ENCODE data around the gene ALOXE3. TPM values are rescaled to one million over a fixed set of nuclear protein-coding genes. Genes with fewer than 3 reads are reported as not detected.
A peak's percentile ranks its signal among the peaks of the same experiment; 100 is the strongest.

The ALOXE3 gene
- total RNA-seq, 1 experiment from 2014 or later: 0.13 TPM

DNA sequence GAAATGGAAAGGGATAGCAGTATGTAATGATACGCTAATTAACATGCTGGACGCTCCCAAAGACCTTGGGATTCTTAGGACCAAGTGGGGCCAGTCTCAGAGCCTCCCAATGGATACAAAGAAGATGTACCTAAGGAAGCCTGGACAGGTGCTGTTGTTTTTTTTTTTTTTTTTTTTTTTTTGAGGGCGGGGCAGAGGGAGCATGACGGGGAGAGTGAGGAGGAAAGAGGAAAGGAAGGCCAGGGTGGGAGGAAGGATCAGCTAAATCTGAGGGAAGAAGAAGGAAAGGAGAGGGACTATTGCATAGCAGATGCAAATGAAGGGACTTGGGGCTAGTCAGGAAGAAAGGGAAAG is 41.9 kb upstream of the ALOXE3 start:
- Histone ChIP-seq H3K4me1 (ENCODE audit: insufficient read depth, low read length) (peaks cover 3% of the 10 kb centered on the region; the same call in 1 of the 2 replicates), H3K23me2 (ENCODE audit: insufficient read length, low read depth, low read length, poor library complexity, severe bottlenecking) (peaks cover 22% of the 10 kb centered on the region), H3K14ac (ENCODE audit: insufficient read depth, low read length) (no peak overlapping the region), H2BK20ac (ENCODE audit: low read depth, low read length, poor library complexity, severe bottlenecking) (no peak overlapping the region), H2BK12ac (ENCODE audit: insufficient read length, low read depth, low read length) (no peak overlapping the region), H4K91ac (ENCODE audit: insufficient read length, low read depth, low read length) (no peak overlapping the region), H3K23ac (ENCODE audit: insufficient read length, low read depth, low read length) (no peak overlapping the region), H2AK5ac (ENCODE audit: insufficient read length, low read length) (no peak overlapping the region), H3K4ac (ENCODE audit: low read depth, low read length) (no peak overlapping the region), H2AFZ (ENCODE audit: low read length) (no peak overlapping the region), H4K8ac (replicated peaks; ENCODE audit: insufficient read length, low read depth, low read length) (no peak overlapping the region), H3K18ac (ENCODE audit: insufficient read length, low read depth, low read length) (no peak overlapping the region), H3K56ac (ENCODE audit: insufficient read length, low read depth, low read length) (no peak overlapping the region), H3K27me3 (ENCODE audit: insufficient read depth, low read length) (no peaks in the 10 kb centered on the region), H3K79me2 (ENCODE audit: insufficient read depth, low read length) (no peaks in the 10 kb centered on the region), H4K20me1 (ENCODE audit: control insufficient read depth, insufficient read depth, insufficient read length) (no peaks in the 10 kb centered on the region), H3T11ph (ENCODE audit: low read length) (no peak overlapping the region), H3K27ac (ENCODE audit: insufficient read length, low read depth, low read length) (no peak overlapping the region), H2BK5ac (ENCODE audit: insufficient read length, low read length) (no peak overlapping the region), H3K4me2 (ENCODE audit: insufficient read depth, insufficient read length, low read length) (no peak overlapping the region), H4K5ac (ENCODE audit: insufficient read length, low read depth, low read length) (no peak overlapping the region), H3K9me3 (ENCODE audit: control insufficient read depth, low read depth, low read length) (no peaks in the 10 kb centered on the region), H3K9ac (ENCODE audit: extremely low read depth, insufficient read length, low read length) (no peak overlapping the region), H3K79me1 (ENCODE audit: insufficient read depth, low read depth, low read length, poor library complexity, severe bottlenecking) (no peaks in the 10 kb centered on the region), H2BK15ac (ENCODE audit: low read depth, low read length) (no peak overlapping the region), H2BK120ac (ENCODE audit: low read depth, low read length, poor library complexity, severe bottlenecking) (no peak overlapping the region)
- Mint-ChIP-seq H3K27ac (peak overlapping the region in 1 of 3 experiments; percentile 80; a peak in 2 of 7 replicates), H3K4me1 (peaks cover 35 to 39% of the 10 kb centered on the region in 2 experiments), H3K36me3 (ENCODE audit: insufficient read depth in 1 of 3, low read depth in 3 of 3) (peaks cover 10 to 26% (median 22%) of the 10 kb centered on the region in 3 experiments), H3K9me3 (no peaks in the 10 kb centered on the region), H3K4me3 (peak overlapping the region in 1 of 2 experiments; percentile 69; a peak in 4 of 5 replicates), H3K27me3 (ENCODE audit: low read depth) (peaks cover 1% of the 10 kb centered on the region; the same call in 1 of the 2 replicates)
- TF ChIP-seq, protein P1, sequence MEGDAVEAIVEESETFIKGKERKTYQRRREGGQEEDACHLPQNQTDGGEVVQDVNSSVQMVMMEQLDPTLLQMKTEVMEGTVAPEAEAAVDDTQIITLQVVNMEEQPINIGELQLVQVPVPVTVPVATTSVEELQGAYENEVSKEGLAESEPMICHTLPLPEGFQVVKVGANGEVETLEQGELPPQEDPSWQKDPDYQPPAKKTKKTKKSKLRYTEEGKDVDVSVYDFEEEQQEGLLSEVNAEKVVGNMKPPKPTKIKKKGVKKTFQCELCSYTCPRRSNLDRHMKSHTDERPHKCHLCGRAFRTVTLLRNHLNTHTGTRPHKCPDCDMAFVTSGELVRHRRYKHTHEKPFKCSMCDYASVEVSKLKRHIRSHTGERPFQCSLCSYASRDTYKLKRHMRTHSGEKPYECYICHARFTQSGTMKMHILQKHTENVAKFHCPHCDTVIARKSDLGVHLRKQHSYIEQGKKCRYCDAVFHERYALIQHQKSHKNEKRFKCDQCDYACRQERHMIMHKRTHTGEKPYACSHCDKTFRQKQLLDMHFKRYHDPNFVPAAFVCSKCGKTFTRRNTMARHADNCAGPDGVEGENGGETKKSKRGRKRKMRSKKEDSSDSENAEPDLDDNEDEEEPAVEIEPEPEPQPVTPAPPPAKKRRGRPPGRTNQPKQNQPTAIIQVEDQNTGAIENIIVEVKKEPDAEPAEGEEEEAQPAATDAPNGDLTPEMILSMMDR (conservative IDR thresholded peaks at IDR 0.05): no peak
- WGBS (ENCODE audit: extremely low coverage, insufficient read length, low lambda C conversion rate): no CpG with 5 or more reads among the region's 4 CpGs
- DNase-seq: no peak

Data from H9 (cell line).